HG03045 (cell line): ENCODE results near the gene FZD10.

Source experiments
- ATAC-seq: cut with Tn5 transposase; IDR thresholded peaks from one replicate; pipeline ENCODE4 v1.9.1; 2021; ENCODE audit warnings: mild to moderate bottlenecking, moderate library complexity; ENCODE audit not compliant: unreplicated experiment

FZD10 gene

GRCh38 chr12:130152386-130152785 is 9.9 kb upstream of the FZD10 start:
- no peak for ATAC-seq

GRCh38 chr12:130153803-130154202 is 8.5 kb upstream of the FZD10 start:
- no peak for ATAC-seq

GRCh38 chr12:130154276-130155070 is 7.8 kb upstream of the FZD10 start:
- no peak for ATAC-seq

- no peak for ATAC-seq
Measured at GRCh38 chr12:130155416-130156073, 6.7 kb upstream of the FZD10 start.

- no peak for ATAC-seq
Measured at GRCh38 chr12:130156652-130157275, 5.5 kb upstream of the FZD10 start.

GRCh38 chr12:130157998-130158753 is 4.1 kb upstream of the FZD10 start:
- no peak for ATAC-seq

GRCh38 chr12:130158754-130159059 is 3.6 kb upstream of the FZD10 start:
- no peak for ATAC-seq

GRCh38 chr12:130160306-130160705 is 2.0 kb upstream of the FZD10 start:
- no peak for ATAC-seq

GRCh38 chr12:130160711-130161231 is 1.5 kb upstream of the FZD10 start:
- no peak for ATAC-seq

GRCh38 chr12:130161261-130162243 is 712 bp upstream of the FZD10 start:
- no peak for ATAC-seq

- no peak for ATAC-seq
Measured at GRCh38 chr12:130162745-130163460, 639 bp downstream of the FZD10 start.

- no peak for ATAC-seq
Measured at GRCh38 chr12:130163461-130164215, 1.4 kb downstream of the FZD10 start.

GRCh38 chr12:130164216-130164542 is 1.9 kb downstream of the FZD10 start:
- ATAC-seq, result no peak

- no peak for ATAC-seq
Measured at GRCh38 chr12:130164936-130165335, 2.7 kb downstream of the FZD10 start.

- no peak for ATAC-seq
Measured at GRCh38 chr12:130166306-130166705, 4.0 kb downstream of the FZD10 start.

- no peak for ATAC-seq
Measured at GRCh38 chr12:130167537-130167936, 5.3 kb downstream of the FZD10 start.

GRCh38 chr12:130169256-130169655 is 7.0 kb downstream of the FZD10 start:
- no peak for ATAC-seq

- ATAC-seq, result no peak
Measured at GRCh38 chr12:130169924-130170323, 7.7 kb downstream of the FZD10 start.

GRCh38 chr12:130170611-130171010 is 8.3 kb downstream of the FZD10 start:
- ATAC-seq, result no peak
